ENCODE measurements around the gene EXOC6B. TPM values are rescaled to one million over a fixed set of nuclear protein-coding genes. Genes with fewer than 3 reads are reported as not detected.

The EXOC6B gene
- total RNA-seq, 1 donor from 2014 or later: 32.2 TPM

GRCh38 chr2:72289283-72289682 is 536.5 kb downstream of the EXOC6B start:
- DNase-seq (ENCODE audit: low spot score): no peak

DNA sequence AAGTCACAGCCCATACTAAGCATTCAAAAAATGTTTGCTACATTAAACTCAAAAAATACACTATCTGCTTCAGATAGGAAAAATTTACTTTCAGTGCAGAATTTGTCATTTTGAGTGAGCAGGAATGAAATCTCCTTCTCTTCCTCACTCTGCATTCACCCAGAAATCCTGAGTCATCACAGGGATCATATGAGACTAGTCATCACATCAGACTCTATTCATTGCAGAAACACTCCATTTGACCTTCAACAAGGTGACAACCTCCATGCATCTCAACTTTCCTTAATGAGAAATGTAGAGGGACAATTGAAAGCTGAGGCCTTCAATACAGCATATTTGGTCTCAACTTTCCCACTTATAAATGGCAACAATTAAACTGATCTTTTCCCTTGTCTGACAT is 547.8 kb downstream of the EXOC6B start:
- TF ChIP-seq, protein P1, sequence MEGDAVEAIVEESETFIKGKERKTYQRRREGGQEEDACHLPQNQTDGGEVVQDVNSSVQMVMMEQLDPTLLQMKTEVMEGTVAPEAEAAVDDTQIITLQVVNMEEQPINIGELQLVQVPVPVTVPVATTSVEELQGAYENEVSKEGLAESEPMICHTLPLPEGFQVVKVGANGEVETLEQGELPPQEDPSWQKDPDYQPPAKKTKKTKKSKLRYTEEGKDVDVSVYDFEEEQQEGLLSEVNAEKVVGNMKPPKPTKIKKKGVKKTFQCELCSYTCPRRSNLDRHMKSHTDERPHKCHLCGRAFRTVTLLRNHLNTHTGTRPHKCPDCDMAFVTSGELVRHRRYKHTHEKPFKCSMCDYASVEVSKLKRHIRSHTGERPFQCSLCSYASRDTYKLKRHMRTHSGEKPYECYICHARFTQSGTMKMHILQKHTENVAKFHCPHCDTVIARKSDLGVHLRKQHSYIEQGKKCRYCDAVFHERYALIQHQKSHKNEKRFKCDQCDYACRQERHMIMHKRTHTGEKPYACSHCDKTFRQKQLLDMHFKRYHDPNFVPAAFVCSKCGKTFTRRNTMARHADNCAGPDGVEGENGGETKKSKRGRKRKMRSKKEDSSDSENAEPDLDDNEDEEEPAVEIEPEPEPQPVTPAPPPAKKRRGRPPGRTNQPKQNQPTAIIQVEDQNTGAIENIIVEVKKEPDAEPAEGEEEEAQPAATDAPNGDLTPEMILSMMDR (IDR thresholded peaks at IDR 0.05): no peak
- Mint-ChIP-seq H3K4me1 (ENCODE audit: low read depth) (peaks cover 32% of the 10 kb centered on the region), H3K36me3 (ENCODE audit: low read depth) (no peaks in the 10 kb centered on the region), H3K27ac (ENCODE audit: unreplicated experiment) (peak overlapping the region; percentile 45), H3K9me3 (ENCODE audit: low read depth) (peaks cover 9% of the 10 kb centered on the region), H3K4me3 (ENCODE audit: unreplicated experiment) (no peak overlapping the region), H3K27me3 (ENCODE audit: low read depth) (no peaks in the 10 kb centered on the region)
- DNase-seq (ENCODE audit: low spot score): no peak

More at GRCh38 chr2:72289283-72289682, 536.5 kb downstream of the EXOC6B start:
- H3K27ac Mint-ChIP-seq (ENCODE audit: unreplicated experiment): no peak overlapping the region
- H3K36me3 Mint-ChIP-seq (ENCODE audit: low read depth): no peaks in the 10 kb centered on the region
- H3K9me3 Mint-ChIP-seq (ENCODE audit: low read depth): peaks cover 1% of the 10 kb centered on the region
- TF ChIP-seq, protein P1 (IDR thresholded peaks at IDR 0.05): no peak
- no peaks in the 10 kb centered on the region for H3K27me3 Mint-ChIP-seq (ENCODE audit: low read depth)
- peaks cover 23% of the 10 kb centered on the region for H3K4me1 Mint-ChIP-seq (ENCODE audit: low read depth)
- no peak overlapping the region for H3K4me3 Mint-ChIP-seq (ENCODE audit: unreplicated experiment)

DNA sequence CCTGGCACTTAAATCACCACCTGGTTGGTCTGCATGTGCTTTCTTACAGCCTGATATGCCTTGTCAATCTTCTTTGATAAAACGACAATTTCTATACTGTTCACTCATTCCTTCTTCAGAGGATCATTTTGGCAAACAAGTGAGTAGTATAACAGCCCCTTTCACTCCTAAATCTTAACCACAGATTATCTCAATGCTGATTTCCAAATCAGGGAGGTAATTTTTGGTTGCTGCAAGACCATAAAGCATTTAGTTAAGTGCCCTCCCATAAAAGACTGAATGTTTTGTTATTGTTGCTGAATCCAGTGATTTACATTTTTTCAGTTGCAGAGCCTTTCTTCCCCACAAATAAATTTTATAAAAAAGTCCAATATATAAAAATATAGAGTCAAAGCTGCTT is 549.0 kb downstream of the EXOC6B start:
- Mint-ChIP-seq H3K4me1 (ENCODE audit: low read depth) (peaks cover 32% of the 10 kb centered on the region), H3K36me3 (ENCODE audit: low read depth) (no peaks in the 10 kb centered on the region), H3K9me3 (ENCODE audit: low read depth) (peaks cover 3% of the 10 kb centered on the region), H3K4me3 (ENCODE audit: unreplicated experiment) (no peak overlapping the region), H3K27ac (ENCODE audit: unreplicated experiment) (no peak overlapping the region), H3K27me3 (ENCODE audit: low read depth) (no peaks in the 10 kb centered on the region)
- no peak for DNase-seq (ENCODE audit: low spot score)
- TF ChIP-seq, protein P1 (IDR thresholded peaks at IDR 0.05): no peak

DNA sequence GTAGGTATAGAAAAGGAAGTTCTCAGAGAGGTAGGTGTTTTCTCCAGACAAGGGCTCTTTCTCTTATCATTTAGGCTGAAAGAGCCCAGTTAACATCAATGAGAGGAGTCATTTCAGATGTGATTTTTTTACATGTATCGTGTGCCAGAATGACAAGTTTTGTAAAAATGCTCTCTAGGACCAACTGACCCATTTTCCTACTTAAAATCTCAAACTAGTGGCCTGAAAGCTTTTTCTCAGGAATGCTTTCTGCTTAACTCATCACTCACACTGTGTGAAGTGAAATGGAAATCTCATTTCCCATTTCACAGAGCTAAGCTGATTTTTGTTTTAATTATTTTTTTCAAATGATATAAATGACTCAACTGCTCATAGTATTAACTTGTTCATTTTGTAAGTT is 549.5 kb downstream of the EXOC6B start:
- H3K4me3 Mint-ChIP-seq (ENCODE audit: unreplicated experiment): no peak overlapping the region
- no peak for DNase-seq (ENCODE audit: low spot score)
- H3K4me1 Mint-ChIP-seq (ENCODE audit: low read depth): peaks cover 28% of the 10 kb centered on the region
- H3K27me3 Mint-ChIP-seq (ENCODE audit: low read depth): no peaks in the 10 kb centered on the region
- H3K9me3 Mint-ChIP-seq (ENCODE audit: low read depth): peaks cover under 1% of the 10 kb centered on the region
- TF ChIP-seq, protein P1 (IDR thresholded peaks at IDR 0.05): no peak
- no peaks in the 10 kb centered on the region for H3K36me3 Mint-ChIP-seq (ENCODE audit: low read depth)
- H3K27ac Mint-ChIP-seq (ENCODE audit: unreplicated experiment): no peak overlapping the region

- no peak for DNase-seq (ENCODE audit: low spot score)
- Mint-ChIP-seq H3K36me3 (ENCODE audit: low read depth) (no peaks in the 10 kb centered on the region), H3K27ac (ENCODE audit: unreplicated experiment) (no peak overlapping the region), H3K27me3 (ENCODE audit: low read depth) (no peaks in the 10 kb centered on the region), H3K4me1 (ENCODE audit: low read depth) (peaks cover 18% of the 10 kb centered on the region), H3K4me3 (ENCODE audit: unreplicated experiment) (no peak overlapping the region), H3K9me3 (ENCODE audit: low read depth) (no peaks in the 10 kb centered on the region)
- TF ChIP-seq, protein P1 (IDR thresholded peaks at IDR 0.05): no peak
Measured at GRCh38 chr2:72275084-72275483, 550.7 kb downstream of the EXOC6B start.

All from chondrocyte (in vitro differentiated cells).